Lung (tissue), 12 donors: ENCODE data around the gene GCNT2. TPM values are rescaled to one million over a fixed set of nuclear protein-coding genes. Genes with fewer than 3 reads are reported as not detected.

Source experiments
- ATAC-seq: fragments of 200-7000 bp; cut with Tn5 transposase; one replicate; pipeline ENCODE4 v1.9.1; 2020; ENCODE audit warnings: moderate number of reproducible peaks; ENCODE audit not compliant: insufficient read depth, low FRiP score
- DNase-seq, 3 donors: peaks; one replicate each; pipeline ENCODE4 v3.0.0-alpha.2; 2013 to 2017
- H3K27ac ChIP-seq, 2 donors: one replicate each; pipeline ENCODE4 v1.5.1; 2013; ENCODE audit warnings: mild to moderate bottlenecking in 2 of 2, moderate library complexity in 2 of 2, control low read depth in 1 of 2, inconsistent platforms in 1 of 2, low read depth in 1 of 2, low read length in 1 of 2
- H3K27me3 ChIP-seq, 3 donors: one replicate each; pipeline ENCODE4 v1.5.1; 2013; ENCODE audit warnings: low read length in 2 of 3; ENCODE audit not compliant: control insufficient read depth in 3 of 3, insufficient read depth in 3 of 3
- H3K36me3 ChIP-seq, 4 donors: one replicate each; pipeline ENCODE4 v1.5.1; 2013; ENCODE audit warnings: low read length in 4 of 4, mild to moderate bottlenecking in 1 of 4, moderate library complexity in 1 of 4; ENCODE audit not compliant: control insufficient read depth in 4 of 4, insufficient read depth in 4 of 4
- H3K4me1 ChIP-seq, 5 donors: one replicate each; pipeline ENCODE4 v1.5.1; 2013; ENCODE audit warnings: low read length in 5 of 5, mild to moderate bottlenecking in 2 of 5, moderate library complexity in 1 of 5; ENCODE audit not compliant: control insufficient read depth in 5 of 5, insufficient read depth in 5 of 5
- H3K4me3 ChIP-seq: one replicate; pipeline ENCODE4 v1.5.1; 2013; ENCODE audit warnings: mild to moderate bottlenecking, control low read depth, moderate library complexity
- H3K9ac ChIP-seq, 2 donors: one replicate each; pipeline ENCODE4 v1.5.1; 2013; ENCODE audit warnings: low read length in 2 of 2, control low read depth in 1 of 2; ENCODE audit not compliant: insufficient read depth in 1 of 2
- H3K9me3 ChIP-seq, 4 donors: one replicate each; pipeline ENCODE4 v1.5.1; 2013; ENCODE audit warnings: low read length in 3 of 4, mild to moderate bottlenecking in 1 of 4, moderate library complexity in 1 of 4; ENCODE audit not compliant: control insufficient read depth in 4 of 4, insufficient read depth in 3 of 4
- CTCF ChIP-seq: IDR thresholded peaks from 2 replicates; pipeline ENCODE4 v1.5.1; 2012; ENCODE audit warnings: mild to moderate bottlenecking; ENCODE audit errors: control extremely low read depth, extremely low read depth
- WGBS, 2 donors: extraction: QIAGEN DNeasy Blood & Tissue Kit; methylation state at CpG; one replicate each; pipeline ENCODE4 v1.1.7; 2013; 5-methylcytosine and 5-hydroxymethylcytosine counted together
- polyA plus RNA-seq, 2 donors: library from polyadenylated mRNA; stranded (reverse); fragments of 200-250 nt; gene quantifications; one replicate each; pipeline ENCODE4 v1.2.1, GENCODE V29; 2013
- total RNA-seq, 2 donors: library from RNA; depleted of rRNA in 1 of 2; stranded (reverse); fragments of >200 nt in 1 of 2; gene quantifications; one replicate each; pipeline ENCODE4 v1.2.1, GENCODE V29; 2014 to 2021
- donor health status: control.
- donor health status: control.
- donor health status: Bipolar disorder and iron deficiency.
- donor health status: healthy.
- donor health status: DM: yes; HTN: yes; CAD: no.

Gene GCNT2
- total and polyA plus RNA-seq, 4 donors, result 7.8 to 57.4 (median 15.7) TPM

- H3K4me3 ChIP-seq, result no peak overlapping the region
- ATAC-seq, result no peak
- no peak for TF ChIP-seq CTCF
Observed at GRCh38 chr6:10588562-10589428, 67.6 kb downstream of the GCNT2 start.

GRCh38 chr6:10589429-10589727 is 68.2 kb downstream of the GCNT2 start:
- H3K4me3 ChIP-seq, result no peak overlapping the region
- no peaks in the 10 kb centered on the region for H3K36me3 ChIP-seq
- 90 to 96% methylated on average over 2 of the region's 2 CpGs for WGBS, 2 donors
- DNase-seq (no peak), ATAC-seq (no peak)
- H3K9ac ChIP-seq, result no peak overlapping the region
- H3K27ac ChIP-seq, result no peak overlapping the region
- H3K9me3 ChIP-seq, result peaks cover 0 to 2% (median under 1%) of the 10 kb centered on the region in 4 donors
- H3K27me3 ChIP-seq, result peaks cover 0 to 3% (median 0%) of the 10 kb centered on the region in 3 donors
- peaks cover 0 to 19% (median 6%) of the 10 kb centered on the region in 5 donors for H3K4me1 ChIP-seq
- TF ChIP-seq CTCF, result no peak

More at GRCh38 chr6:10588562-10589428, 67.6 kb downstream of the GCNT2 start:
- Histone ChIP-seq H3K4me1 (peaks cover 0 to 19% (median 6%) of the 10 kb centered on the region in 5 donors), H3K36me3 (no peaks in the 10 kb centered on the region), H3K27me3 (peaks cover 0 to 3% (median 0%) of the 10 kb centered on the region in 3 donors), H3K27ac (peak overlapping the region; percentile 28 to 49), H3K9ac (no peak overlapping the region), H3K9me3 (peaks cover 0 to 2% (median under 1%) of the 10 kb centered on the region in 4 donors)
- DNase-seq, result no peak
- 91 to 93% methylated on average over 7 of the region's 7 CpGs for WGBS, 2 donors

GRCh38 chr6:10589983-10590382 is 68.8 kb downstream of the GCNT2 start:
- DNase-seq (no peak), ATAC-seq (no peak)
- no peak overlapping the region for H3K4me3 ChIP-seq
- no peak overlapping the region for H3K27ac ChIP-seq
- WGBS, 2 donors, result 96 to 98% methylated on average over 3 of the region's 3 CpGs
- peaks cover 0 to 2% (median under 1%) of the 10 kb centered on the region in 4 donors for H3K9me3 ChIP-seq
- no peak overlapping the region for H3K9ac ChIP-seq
- H3K36me3 ChIP-seq, result no peaks in the 10 kb centered on the region
- H3K4me1 ChIP-seq, result peaks cover 0 to 19% (median 6%) of the 10 kb centered on the region in 5 donors
- TF ChIP-seq CTCF, result no peak
- peaks cover 0 to 3% (median 0%) of the 10 kb centered on the region in 3 donors for H3K27me3 ChIP-seq
